ENCODE data around the gene RNF144A.

RNF144A gene

DNA sequence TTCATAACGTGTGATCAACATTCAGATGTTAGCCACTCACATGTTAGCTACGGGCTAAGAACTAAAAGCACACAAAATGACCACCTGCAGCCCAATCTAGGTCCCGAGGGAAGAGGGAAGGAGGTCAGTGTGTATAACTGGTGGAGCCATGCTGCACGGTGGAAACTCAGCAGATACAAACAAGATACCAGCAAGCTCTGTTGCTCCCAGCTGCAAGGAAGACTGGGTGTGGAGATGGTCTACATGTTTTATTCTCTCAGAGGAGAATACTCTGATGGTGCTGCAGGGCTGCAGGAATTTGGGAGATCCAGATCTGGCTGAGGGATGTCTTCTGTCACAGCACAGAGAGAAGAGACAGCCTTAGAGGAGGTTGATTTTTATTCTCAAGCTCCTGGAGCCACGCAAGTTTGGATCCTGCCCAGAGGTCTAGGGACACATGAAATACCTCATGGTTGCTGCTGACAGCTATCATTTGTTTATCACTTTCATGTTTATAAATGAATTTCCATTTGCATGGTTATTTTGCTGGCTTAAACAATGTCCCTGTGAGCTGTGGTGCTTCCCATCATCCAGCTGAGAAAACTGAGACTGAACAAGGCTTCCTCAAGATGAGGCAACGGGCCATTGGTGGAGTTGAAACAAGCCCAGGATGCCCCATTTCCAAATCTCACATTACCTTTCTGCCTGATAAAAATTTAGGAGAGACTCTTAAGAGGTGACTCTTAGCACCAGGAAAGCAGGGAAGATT is 30.9 kb downstream of the RNF144A start:
- no peak for DNase-seq (ENCODE audit: low read depth, low spot score)

DNA sequence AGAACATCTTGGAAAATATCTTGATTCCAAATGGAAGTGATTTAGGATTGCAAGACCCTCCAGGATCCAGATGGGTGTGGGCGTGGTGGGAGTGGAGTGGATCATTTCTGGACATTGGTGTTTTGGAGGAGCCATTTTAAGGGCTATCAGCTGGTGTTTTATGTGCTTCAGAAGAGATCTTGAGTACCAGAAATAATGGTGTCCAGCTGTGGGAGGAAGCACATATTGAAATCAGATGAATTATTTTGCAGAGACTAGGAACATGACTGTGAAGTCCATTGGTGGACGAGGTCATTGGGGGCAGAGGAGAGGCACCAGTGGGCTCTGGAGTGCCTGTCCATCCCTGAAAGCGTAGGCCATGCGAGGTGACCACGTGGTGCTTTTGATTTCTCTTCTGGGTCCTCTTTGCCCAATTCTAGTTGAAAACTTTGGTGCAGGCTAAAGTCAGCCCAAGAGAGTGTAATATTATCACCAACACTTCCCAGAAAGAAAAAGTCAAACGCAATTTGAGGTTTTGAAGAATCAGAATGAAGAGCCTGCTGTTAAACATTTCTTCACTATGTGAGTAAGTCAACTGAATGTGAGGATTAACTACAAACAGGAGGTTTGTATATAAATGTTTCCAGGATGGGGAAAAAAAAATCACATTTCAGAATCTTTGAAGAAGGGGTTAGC is 31.6 kb downstream of the RNF144A start:
- DNase-seq (ENCODE audit: low read depth, low spot score), result no peak

DNA sequence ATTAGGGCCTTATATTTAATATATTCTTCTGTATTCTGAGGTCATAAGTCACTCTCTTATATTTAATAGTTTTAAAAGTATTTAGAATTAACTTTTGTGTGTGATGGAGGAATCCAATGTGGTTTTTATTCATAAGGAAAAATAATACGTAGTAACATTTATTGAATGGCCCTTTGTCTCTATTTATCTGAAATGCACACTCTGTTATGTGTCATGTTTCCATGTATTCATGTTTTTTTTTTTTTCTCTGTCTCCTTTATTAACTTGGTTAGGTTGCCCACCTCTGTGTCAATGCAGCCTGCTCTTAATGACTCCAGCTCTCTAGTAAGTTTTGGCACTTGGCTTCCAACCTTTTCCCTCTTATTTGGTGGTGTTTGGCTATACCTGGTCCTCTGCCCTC is 33.8 kb downstream of the RNF144A start:
- no peak for DNase-seq (ENCODE audit: low read depth, low spot score)

DNA sequence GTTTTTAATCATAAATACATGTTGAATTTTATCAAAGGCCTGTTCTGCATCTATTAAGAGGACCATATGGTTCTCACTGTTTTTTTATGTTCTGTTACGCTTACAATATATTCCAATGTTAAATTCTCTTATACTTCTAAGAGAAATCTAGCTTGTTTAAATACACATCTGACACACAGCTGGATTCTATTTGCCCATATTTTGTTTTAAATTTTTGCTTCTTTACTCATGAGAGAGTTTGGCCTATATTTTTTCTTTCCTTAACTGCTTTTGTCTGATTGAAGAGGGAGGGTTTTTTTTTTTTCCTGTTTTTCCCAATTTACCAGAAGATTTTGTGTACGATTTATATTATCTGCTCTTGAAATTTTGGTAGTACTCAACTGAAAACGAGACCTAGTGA is 34.9 kb downstream of the RNF144A start:
- no peak for DNase-seq (ENCODE audit: low read depth, low spot score)

DNA sequence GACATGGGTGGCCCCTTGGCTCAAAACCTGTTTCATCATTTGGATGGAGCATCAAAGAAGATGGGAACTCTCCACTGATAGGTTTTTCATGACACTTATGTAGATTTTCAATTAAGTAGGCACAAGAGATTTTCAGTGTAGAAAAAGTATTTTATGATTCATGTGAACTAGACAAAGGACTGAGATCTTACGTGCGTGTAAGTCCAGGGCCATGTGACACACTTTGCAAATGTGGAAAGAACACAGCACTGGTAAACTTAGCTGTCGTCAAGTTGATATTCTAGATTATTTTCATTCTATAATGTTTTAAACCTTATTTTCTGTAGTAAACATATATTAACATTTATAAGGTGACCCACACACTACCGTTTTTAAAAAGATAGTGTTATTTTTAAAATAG is 37.4 kb downstream of the RNF144A start:
- DNase-seq (ENCODE audit: low read depth, low spot score), result no peak

DNA sequence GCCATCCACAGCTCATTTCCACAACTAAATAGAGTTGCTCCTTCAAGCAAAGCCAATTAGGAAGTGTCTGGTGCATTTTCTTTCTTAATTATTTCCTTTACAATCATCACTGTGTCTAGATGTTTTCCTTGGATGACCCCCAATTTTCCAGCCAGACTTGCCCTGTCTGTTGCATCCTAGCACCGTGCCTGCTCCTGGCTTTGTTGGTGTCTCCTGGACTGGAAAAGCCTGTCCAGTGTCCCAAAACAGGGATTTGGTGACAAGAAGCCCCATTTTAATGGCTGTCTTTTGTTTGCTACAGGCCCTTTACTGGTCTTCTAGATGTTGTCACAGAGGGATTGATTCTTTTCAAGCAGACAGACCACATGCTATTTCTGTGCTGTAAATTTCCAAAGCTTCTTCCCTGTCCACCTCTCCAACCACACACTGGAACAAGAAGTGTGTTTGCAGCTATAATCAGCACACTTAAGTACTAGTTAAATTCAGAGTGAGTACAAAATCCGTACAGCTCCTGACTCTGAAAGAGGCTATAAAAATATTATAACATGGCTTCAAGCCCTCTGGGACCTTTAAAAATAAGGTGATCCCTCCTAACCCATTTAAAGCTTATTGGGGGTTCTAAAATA is 38.4 kb downstream of the RNF144A start:
- no peak for DNase-seq (ENCODE audit: low read depth, low spot score)

DNA sequence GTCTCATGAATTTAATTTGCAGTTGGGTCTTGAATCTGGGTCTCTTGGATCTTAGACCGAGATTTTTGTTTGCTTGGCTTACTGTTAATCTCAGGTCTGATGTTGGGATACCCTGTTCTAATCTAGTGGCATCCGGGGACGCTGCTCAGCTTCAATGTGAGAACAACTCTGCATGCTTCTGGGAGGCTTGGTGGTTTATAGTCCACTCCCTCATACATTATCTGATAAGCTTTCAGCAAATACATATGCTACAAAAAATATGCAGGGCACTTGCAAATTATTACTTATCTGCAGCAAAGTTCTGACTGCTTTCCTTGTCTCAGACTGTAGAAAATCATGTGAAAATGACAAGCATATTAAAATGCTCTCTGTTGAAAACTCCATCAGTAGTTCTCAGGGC is 39.4 kb downstream of the RNF144A start:
- DNase-seq (ENCODE audit: low read depth, low spot score), result no peak

DNA sequence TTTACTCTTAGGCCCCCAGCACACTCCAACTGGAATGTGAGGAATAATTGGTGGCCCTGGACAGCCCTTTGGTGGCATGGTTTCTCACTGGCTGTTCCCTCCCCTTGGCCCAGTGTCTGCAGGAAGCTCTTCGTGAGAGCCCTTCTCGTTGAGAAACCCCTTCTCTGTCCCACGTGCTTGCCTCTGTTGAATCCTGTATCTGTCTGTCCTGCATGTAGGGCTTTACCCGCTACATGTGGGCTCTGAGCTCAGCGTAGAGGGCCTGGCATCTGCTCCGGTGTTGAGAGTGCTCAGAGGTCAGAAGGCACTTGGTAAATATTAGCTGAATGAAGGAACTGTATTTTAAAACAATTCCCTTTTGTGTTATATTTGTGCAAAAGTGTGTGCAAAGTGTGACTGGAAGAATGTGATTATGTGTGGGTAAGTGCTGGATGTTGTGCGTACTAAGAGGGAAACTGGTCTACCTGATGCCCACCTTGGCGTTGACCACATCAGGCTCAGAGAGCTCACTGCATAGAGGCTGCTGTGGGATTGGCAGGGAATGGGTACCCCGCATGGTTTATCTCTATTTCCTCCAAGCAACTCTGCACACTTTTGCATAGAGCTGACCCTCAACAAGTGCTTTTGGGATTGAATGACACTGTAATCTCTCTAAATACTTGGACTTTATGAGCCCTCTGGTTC is 40.0 kb downstream of the RNF144A start:
- DNase-seq (ENCODE audit: low read depth, low spot score), result no peak

DNA sequence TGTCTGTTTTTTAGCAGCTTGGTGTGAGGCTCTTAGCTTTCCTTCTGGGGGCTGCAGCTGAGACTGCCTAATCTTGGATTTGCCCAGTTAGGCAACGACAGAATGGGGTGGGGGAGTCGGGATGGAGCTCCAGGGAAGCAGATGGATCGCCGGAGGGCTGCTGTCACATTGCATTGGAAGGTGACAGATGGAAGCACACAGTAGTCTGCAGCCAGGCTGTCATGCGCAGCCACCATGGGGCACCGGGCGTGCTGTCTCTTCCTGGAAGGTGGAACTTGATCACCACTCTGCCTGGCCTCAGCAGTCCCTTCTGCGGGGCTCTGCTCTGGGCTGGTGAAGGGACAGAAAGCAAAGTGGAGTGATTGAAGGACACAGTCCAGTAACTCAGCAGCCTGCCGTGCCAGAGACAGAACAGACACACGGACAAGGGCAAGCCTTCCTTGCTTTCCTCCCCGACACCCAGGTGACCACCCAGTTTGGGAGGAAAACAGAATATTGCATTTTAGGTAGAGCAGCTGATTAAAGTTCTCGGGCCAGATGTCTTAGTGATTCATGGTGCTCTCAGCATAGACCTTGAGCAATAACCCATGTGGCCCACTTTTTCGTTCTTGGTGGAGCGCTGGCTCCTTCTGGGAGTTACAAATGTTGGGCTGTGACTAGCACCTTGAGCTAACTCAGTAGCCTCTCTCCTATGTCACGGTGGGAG is 40.9 kb downstream of the RNF144A start:
- DNase-seq (ENCODE audit: low read depth, low spot score), result no peak

DNA sequence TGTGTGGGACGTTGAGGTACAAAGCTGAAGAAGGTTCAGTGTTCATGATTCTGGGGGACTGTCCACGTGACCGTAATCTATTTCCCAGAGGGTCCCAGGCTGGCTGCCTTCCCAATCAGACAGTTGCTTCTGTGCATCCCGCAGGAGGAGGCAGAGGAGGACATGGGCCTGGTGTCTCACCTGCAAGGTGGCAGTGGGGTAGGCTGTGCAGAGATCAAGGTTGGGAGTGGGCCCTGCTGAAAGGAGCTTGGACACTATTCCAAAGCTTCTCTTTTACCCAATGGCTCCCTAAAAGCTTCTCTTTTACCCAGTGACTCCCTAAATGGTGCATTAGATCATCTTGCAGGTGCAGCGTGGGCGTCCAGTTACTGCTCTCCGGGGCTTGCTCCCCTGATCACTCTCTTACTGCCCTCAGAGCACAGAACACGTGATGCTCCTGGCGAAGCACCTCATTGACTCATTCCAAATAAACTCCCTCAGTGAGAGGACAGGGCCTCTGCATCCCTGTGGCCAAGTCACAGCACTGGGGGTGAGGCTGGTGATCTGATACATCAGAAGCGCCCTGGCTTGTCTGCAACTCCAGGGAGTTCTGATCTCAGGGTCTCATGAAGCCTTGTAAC is 41.5 kb downstream of the RNF144A start:
- DNase-seq (ENCODE audit: low read depth, low spot score), result no peak

DNA sequence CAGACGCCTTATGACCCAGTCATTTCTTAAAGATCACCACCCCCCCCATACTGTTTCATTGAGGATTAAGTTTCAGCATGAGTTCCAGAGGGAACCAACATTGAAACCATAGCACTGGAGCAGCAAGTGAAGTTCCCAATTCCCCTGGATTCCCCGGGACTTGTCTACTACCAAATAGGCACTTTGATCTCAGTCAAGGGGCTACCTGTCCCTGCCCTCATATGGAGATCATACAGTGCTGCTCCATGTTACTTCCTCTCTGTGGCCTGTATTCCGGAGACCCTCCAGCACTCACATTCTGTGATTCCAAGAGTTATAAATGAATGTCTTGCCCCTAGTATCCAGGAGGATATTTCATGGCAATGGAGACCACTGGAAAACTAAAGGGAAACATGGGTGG is 42.5 kb downstream of the RNF144A start:
- no peak for DNase-seq (ENCODE audit: low read depth, low spot score)

DNA sequence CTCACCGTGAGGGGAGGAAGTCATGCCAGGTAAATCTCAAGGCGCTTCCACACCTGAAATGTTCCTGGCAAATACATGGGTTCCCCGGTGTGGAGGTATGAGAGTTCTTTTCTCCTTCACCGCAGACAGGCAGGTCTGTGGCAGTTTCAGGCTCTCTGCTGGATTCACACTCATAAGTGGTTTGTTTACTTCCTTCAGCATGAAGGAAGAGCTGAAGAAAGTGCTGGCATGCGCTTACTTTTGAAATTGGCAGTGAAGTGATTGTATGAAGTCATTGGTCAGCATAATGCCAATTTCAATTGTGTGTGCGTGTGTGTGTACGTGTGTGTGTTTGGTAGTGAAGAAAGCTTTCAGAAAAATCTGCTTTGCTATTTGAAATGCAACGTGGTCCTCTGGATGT is 43.4 kb downstream of the RNF144A start:
- no peak for DNase-seq (ENCODE audit: low read depth, low spot score)

DNA sequence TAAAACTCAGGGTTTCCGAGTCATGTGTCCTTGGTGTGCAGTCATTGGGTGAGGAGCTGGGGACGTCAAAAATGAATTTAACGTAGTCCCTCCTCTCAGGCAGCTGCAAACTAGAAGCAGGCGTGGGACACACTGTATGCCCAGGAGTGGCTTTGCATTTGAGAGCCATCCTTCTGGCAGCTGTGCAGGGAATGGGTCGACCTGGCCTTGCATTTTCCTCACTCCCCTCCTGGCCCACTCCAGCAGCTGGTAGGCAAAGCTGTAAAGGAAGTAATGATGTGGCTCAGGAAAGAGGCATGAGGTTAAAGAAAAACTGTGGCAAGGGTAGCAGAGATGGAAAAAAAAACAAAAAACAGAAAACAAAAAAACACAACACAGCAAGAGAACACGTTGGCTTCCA is 46.5 kb downstream of the RNF144A start:
- DNase-seq (ENCODE audit: low read depth, low spot score), result no peak

DNA sequence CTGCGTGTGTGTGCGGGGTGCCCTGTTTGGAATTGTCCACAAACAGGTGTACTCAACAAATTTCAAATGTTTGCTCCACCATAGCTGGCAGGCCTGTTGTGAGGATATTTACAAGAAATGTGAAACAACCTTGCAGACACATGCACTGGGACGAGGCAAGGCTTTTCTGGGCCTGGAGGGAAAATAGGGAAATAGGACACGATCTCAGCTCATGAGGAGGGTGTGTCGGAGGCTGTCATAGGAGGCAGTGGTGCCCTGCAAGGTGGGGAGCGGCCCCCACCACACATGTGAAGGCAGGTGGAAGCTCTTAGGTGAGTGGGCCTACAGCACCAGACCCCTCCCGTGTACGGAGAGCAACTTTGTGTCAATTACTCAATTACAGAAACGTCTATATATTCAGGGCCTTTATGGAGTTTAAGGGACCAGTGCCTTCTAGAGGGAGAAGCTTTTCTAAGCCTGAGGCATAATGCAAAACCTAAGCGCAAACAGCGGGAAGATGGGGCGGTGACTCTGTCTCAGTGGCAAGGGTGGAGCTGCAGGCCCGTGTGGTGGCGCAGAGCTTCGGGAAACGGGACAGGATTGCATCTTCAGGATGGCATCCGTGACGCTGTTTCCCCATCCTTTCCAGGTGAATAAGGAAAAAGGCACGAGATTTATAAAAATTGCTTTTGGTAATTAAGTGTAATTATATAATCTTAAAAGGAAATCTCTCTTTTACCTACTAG is 48.0 kb downstream of the RNF144A start:
- no peak for DNase-seq (ENCODE audit: low read depth, low spot score)

DNA sequence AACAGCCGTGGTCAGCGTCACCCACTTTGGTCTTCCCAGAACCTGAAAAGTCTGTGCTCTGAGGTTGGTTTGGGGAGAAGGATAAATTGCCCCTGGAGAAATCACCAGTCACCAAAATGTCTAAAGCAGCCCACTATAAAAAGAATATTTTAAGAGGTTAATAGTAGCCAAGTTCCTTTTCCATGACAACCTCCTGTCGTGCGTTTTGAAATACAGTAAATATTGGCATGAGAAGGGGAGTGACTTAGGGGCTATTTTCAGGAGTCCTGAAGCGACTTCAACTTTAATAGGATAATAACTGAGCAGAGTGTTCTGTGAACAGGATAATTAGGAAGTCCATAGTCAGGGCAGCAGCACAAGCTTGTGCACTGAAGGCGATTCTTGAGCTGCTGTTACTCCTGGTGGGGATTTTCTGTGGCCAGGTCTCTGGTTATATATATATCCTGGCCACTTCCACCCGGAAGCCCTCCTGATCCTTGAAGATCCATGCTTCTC is 49.3 kb downstream of the RNF144A start:
- DNase-seq (ENCODE audit: low read depth, low spot score), result no peak

DNA sequence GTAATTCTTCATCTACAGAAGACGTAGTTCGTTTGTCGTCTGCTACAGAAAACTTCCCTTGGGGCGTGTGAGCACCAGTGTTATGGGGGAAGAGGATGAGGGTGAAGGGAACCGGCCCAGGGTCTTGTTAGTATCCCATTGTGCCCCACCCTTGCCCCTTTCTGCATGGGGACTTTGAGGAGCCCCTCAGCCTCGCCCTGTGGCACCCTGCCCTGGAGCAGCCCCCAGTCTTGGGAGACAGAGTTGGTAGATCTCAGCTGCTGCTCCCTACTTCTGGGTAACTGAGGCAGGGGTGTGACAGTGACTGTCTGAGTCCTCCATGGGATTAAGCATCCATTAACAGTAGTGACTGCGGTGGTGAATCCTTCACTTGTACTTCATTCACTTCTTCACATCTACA is 50.1 kb downstream of the RNF144A start:
- no peak for DNase-seq (ENCODE audit: low read depth, low spot score)

DNA sequence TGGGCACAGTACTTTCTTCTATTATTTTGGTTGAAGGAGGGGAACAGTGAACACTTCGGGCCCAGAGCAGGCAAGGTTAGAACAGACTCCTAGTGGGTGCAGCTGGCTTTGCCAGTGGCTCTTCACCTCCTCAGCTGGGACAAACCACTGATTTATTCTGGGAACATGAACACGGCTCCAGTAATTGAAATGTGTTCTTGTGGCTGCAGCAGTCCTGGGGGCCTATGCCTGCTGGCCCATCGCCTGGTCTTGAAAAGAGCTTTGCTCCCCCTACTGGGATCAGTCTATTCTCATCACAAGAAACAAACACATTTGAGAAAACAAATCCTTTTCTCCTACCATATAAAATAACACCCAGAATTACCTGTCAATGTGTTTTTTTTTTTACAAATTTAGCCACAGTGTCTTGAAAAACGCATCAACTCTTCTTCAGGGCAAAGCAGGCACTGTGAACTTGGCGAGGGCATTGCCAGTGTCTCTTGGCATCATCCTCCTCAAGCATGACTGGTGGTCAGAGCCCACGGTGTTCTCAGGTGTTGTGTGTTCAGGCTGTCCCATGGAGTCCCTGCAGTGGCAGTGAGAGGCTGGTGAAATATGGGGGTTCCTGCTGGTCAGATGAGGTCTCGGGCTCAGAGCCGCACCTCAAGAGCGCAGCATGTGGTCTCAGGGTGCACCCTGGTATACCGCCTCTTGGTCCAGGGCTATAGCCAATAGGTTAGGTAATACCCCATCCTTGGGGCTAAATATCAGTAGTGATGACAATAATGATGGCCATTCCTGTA is 51.3 kb downstream of the RNF144A start:
- DNase-seq (ENCODE audit: low read depth, low spot score), result no peak

DNA sequence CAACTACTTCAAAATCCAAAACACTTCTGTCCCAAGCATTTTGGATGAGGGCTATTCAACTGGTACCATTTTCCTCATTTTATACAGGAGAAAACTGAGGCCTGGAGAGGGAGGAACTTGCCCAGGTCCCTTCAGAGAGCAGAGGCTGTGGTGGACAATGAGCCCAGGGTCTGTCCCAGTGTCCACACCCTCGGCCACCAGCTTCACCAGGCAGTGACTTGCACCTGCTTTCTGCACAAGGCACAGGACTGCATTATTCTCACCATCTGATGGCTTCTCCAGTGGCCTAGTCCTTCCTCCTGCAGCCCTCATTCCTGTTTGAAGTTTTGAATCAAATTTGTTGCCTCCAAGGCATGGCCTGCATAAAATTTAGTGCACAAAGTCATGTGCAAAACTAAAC is 53.3 kb downstream of the RNF144A start:
- DNase-seq (ENCODE audit: low read depth, low spot score), result no peak

DNA sequence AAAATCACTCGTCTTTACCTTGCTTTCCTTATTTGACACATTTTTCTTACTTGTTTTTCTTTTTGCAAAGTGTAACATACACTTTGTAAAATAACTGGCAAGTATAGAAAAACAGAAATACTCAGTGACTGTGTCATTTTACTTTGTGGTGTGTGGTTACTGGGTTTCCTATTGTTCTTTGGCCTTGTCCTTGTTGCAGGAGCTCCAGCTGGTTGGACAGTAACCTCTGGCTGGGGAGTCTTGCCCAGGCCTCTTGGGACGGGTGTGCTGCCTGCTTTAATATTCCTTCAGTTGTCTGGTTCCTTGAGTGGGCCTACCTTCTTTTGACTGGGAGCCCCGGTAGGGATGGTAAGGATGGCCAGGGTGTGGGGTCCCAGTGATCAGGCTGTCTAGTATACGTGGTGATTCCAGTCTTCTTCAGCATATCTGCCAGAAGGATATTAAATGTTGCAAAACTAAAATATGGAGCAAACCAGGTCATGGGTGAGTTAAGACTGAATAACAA is 53.8 kb downstream of the RNF144A start:
- no peak for DNase-seq (ENCODE audit: low read depth, low spot score)

DNA sequence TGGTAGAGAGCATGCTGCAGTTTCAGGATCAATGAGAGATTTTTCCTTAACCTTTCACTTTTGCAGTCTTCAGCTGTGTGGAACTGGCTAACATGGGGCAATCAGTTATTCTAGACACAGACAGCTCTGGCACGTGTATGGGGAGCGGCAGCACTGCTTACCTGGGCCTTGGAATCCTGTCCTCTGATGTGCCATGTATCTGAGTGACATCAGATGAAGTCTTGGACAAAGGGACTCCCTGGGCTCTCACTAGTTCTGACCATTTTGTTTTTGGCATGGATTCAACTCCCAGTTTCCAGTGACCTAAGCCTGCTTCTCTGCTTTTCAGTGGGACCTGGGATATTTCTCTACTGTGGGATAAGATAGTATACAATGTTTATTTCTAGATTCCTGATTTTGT is 54.3 kb downstream of the RNF144A start:
- no peak for DNase-seq (ENCODE audit: low read depth, low spot score)

Data from activated CD4-positive, CD25-positive, alpha-beta regulatory T cell treated with anti-CD3 and anti-CD28 coated beads, Interleukin-2, amount 50 U/mL, for 16 hours (primary cell).